OCI-LY1 (cell line): Measurements from ENCODE around the gene RSF1.

Experiments
- H2AFZ ChIP-seq: fragments of 200-600 bp; sonication (generic), shearing (Covaris generic); 2 replicates; pipeline ENCODE4 v1.6.0; 2014; ENCODE audit warnings: antibody characterized with exemption, mild to moderate bottlenecking, low read length
- H3F3A ChIP-seq: fragments of 200-600 bp; sonication (generic), shearing (Covaris generic); 2 replicates; pipeline ENCODE4 v1.6.0; 2014; ENCODE audit warnings: mild to moderate bottlenecking, antibody characterized with exemption, low read length, moderate library complexity; ENCODE audit not compliant: insufficient read depth
- H3K27ac ChIP-seq: fragments of 200-600 bp; sonication (generic); 2 replicates; pipeline ENCODE4 v1.5.1; 2014; ENCODE audit warnings: low read length, mixed run types, mild to moderate bottlenecking, low read depth; ENCODE audit not compliant: poor library complexity, severe bottlenecking
- H3K27me3 ChIP-seq: fragments of 200-600 bp; sonication (generic); 2 replicates; pipeline ENCODE4 v1.6.0; 2014; ENCODE audit warnings: antibody characterized with exemption, mild to moderate bottlenecking, low read length, moderate library complexity; ENCODE audit not compliant: insufficient read depth
- H3K36me3 ChIP-seq: fragments of 200-600 bp; sonication (generic); 2 replicates; pipeline ENCODE4 v1.6.1; 2014; ENCODE audit warnings: mild to moderate bottlenecking, antibody characterized with exemption, low read length, moderate library complexity, mixed read lengths; ENCODE audit not compliant: insufficient read depth
- H3K4me1 ChIP-seq: fragments of 200-600 bp; sonication (generic); 2 replicates; pipeline ENCODE4 v1.5.1; 2014; ENCODE audit warnings: mild to moderate bottlenecking, low read length, moderate library complexity; ENCODE audit not compliant: insufficient read depth, severe bottlenecking
- H3K4me2 ChIP-seq: fragments of 200-600 bp; sonication (generic), shearing (Covaris generic); 2 replicates; pipeline ENCODE4 v1.6.1; 2014; ENCODE audit warnings: low read length
- H3K4me3 ChIP-seq: fragments of 200-600 bp; sonication (generic); 2 replicates; pipeline ENCODE4 v1.5.1; 2014; ENCODE audit warnings: low read length, low read depth, mild to moderate bottlenecking, mixed read lengths; ENCODE audit not compliant: poor library complexity, severe bottlenecking
- H3K79me2 ChIP-seq: fragments of 200-600 bp; shearing (Covaris generic); 2 replicates; pipeline ENCODE4 v1.6.1; 2016; ENCODE audit warnings: mixed run types, low read length, mixed read lengths; ENCODE audit not compliant: insufficient read depth
- H3K9ac ChIP-seq: fragments of 200-600 bp; sonication (generic), shearing (Covaris generic); 2 replicates; pipeline ENCODE4 v1.6.1; 2014; ENCODE audit warnings: mild to moderate bottlenecking, low read length, mixed read lengths
- H3K9me2 ChIP-seq: fragments of 200-600 bp; sonication (generic), shearing (Covaris generic); 2 replicates; pipeline ENCODE4 v1.6.1; 2014; ENCODE audit warnings: low read depth, mild to moderate bottlenecking, low read length, mixed read lengths
- H3K9me3 ChIP-seq: fragments of 200-600 bp; shearing (Covaris generic); 2 replicates; pipeline ENCODE4 v1.6.1; 2014; ENCODE audit warnings: low read length, mixed read lengths
- H4K20me1 ChIP-seq: fragments of 200-600 bp; sonication (generic), shearing (Covaris generic); 2 replicates; pipeline ENCODE4 v1.6.0; 2016; ENCODE audit warnings: mild to moderate bottlenecking, low read length; ENCODE audit not compliant: insufficient read depth
- EZH2 ChIP-seq: fragments of 200-600 bp; sonication (generic), shearing (Covaris generic); IDR thresholded peaks from 2 replicates; pipeline ENCODE4 v1.8.0; 2017; ENCODE audit warnings: borderline replicate concordance, mixed run types, mild to moderate bottlenecking, antibody characterized with exemption, low read length, moderate library complexity, mixed read lengths
- TF ChIP-seq, protein P1 (sequence below): fragments of 200-600 bp; sonication (generic), shearing (Covaris generic); IDR thresholded peaks from 2 replicates; pipeline ENCODE4 v1.5.1; 2017; ENCODE audit warnings: mild to moderate bottlenecking, antibody characterized with exemption, low read length, moderate library complexity, mixed read lengths

Gene RSF1

DNA sequence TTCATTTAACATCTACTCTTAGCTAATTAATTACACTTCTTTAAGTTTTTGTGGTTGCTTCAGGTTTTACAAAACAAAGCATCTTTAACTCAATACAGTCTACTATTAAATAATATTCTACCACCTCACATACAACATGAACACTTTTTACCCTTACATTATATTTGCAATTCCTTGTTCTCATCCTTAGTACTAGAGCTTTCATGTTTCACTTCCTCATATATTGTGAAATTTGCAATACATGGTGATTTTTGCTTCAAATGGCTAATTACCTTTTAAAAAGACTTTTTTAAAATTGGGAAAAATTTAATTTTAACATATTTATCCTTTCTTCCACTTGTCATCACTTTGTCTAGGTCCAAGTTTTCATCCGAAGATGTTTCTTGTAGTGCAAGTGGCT lies 37.5 kb downstream of the RSF1 start:
- no peak overlapping the region for H3K4me2 ChIP-seq
- H3K4me1 ChIP-seq, result no peaks in the 10 kb centered on the region
- H3K4me3 ChIP-seq, result no peak overlapping the region
- H3K79me2 ChIP-seq, result peaks cover 59% of the 10 kb centered on the region
- H3K9me2 ChIP-seq, result no peaks in the 10 kb centered on the region
- no peaks in the 10 kb centered on the region for H3K27me3 ChIP-seq
- H3K9ac ChIP-seq, result no peak overlapping the region
- H2AFZ ChIP-seq, result no peak overlapping the region
- no peak overlapping the region for H3K27ac ChIP-seq
- TF ChIP-seq, protein P1, sequence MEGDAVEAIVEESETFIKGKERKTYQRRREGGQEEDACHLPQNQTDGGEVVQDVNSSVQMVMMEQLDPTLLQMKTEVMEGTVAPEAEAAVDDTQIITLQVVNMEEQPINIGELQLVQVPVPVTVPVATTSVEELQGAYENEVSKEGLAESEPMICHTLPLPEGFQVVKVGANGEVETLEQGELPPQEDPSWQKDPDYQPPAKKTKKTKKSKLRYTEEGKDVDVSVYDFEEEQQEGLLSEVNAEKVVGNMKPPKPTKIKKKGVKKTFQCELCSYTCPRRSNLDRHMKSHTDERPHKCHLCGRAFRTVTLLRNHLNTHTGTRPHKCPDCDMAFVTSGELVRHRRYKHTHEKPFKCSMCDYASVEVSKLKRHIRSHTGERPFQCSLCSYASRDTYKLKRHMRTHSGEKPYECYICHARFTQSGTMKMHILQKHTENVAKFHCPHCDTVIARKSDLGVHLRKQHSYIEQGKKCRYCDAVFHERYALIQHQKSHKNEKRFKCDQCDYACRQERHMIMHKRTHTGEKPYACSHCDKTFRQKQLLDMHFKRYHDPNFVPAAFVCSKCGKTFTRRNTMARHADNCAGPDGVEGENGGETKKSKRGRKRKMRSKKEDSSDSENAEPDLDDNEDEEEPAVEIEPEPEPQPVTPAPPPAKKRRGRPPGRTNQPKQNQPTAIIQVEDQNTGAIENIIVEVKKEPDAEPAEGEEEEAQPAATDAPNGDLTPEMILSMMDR, result no peak
- no peak for TF ChIP-seq EZH2
- H3F3A ChIP-seq, result no peaks in the 10 kb centered on the region
- no peaks in the 10 kb centered on the region for H3K36me3 ChIP-seq
- no peaks in the 10 kb centered on the region for H3K9me3 ChIP-seq
- no peaks in the 10 kb centered on the region for H4K20me1 ChIP-seq

- Histone ChIP-seq H3K36me3 (peaks cover 6% of the 10 kb centered on the region; the same call in 1 of the 2 replicates), H4K20me1 (no peaks in the 10 kb centered on the region), H2AFZ (no peak overlapping the region), H3K9ac (no peak overlapping the region), H3F3A (no peaks in the 10 kb centered on the region), H3K4me3 (no peak overlapping the region), H3K27ac (no peak overlapping the region), H3K9me2 (no peaks in the 10 kb centered on the region), H3K27me3 (no peaks in the 10 kb centered on the region), H3K9me3 (no peaks in the 10 kb centered on the region), H3K79me2 (peaks cover 54% of the 10 kb centered on the region), H3K4me1 (no peaks in the 10 kb centered on the region), H3K4me2 (no peak overlapping the region)
- TF ChIP-seq, protein P1, result no peak
- TF ChIP-seq EZH2, result no peak
Measured at GRCh38 chr11:77779935-77780334, 40.6 kb downstream of the RSF1 start.

GRCh38 chr11:77778549-77778948 lies 42.0 kb downstream of the RSF1 start:
- H3K27ac ChIP-seq, result no peak overlapping the region
- H3K4me3 ChIP-seq, result no peak overlapping the region
- TF ChIP-seq, protein P1, result no peak
- TF ChIP-seq EZH2, result no peak
- H3K4me1 ChIP-seq, result no peaks in the 10 kb centered on the region
- H3K36me3 ChIP-seq, result peaks cover 6% of the 10 kb centered on the region; the same call in 1 of the 2 replicates
- no peaks in the 10 kb centered on the region for H3K9me3 ChIP-seq
- H3K27me3 ChIP-seq, result no peaks in the 10 kb centered on the region
- no peaks in the 10 kb centered on the region for H4K20me1 ChIP-seq
- no peak overlapping the region for H3K4me2 ChIP-seq
- H3K9me2 ChIP-seq, result no peaks in the 10 kb centered on the region
- peaks cover 48% of the 10 kb centered on the region for H3K79me2 ChIP-seq
- no peak overlapping the region for H2AFZ ChIP-seq
- H3F3A ChIP-seq, result no peaks in the 10 kb centered on the region
- no peak overlapping the region for H3K9ac ChIP-seq
